SK-N-SH treated with all-trans-retinoic acid at 6 μM for 48 hours (cell line): ENCODE data around the gene CHMP2A.

Experiments used
- ARNTL ChIP-seq: fragments of 450-650 bp; formaldehyde crosslinking; IDR thresholded peaks from 2 replicates; pipeline ENCODE4 v1.5.0; 2020; ENCODE audit warnings: low read depth, mild to moderate bottlenecking, moderate library complexity, borderline replicate concordance
- CSDC2 ChIP-seq: fragments of 250-450 bp; sonication (Bioruptor Pico); IDR thresholded peaks from 2 replicates; pipeline ENCODE4 v1.5.0; 2020; ENCODE audit warnings: mild to moderate bottlenecking, moderate library complexity
- ESRRG ChIP-seq: fragments of 250-450 bp; sonication (Bioruptor Pico); IDR thresholded peaks from 2 replicates; pipeline ENCODE4 v1.6.1; 2021; ENCODE audit warnings: mild to moderate bottlenecking
- OSR1 ChIP-seq: fragments of 250-450 bp; sonication (Bioruptor Pico); IDR thresholded peaks from 2 replicates; pipeline ENCODE4 v1.8.0; 2022; ENCODE audit warnings: moderate library complexity, mild to moderate bottlenecking, inconsistent platforms
- RARB ChIP-seq: fragments of 250-450 bp; sonication (Bioruptor Pico); IDR thresholded peaks from 2 replicates; pipeline ENCODE4 v1.8.0; 2021; ENCODE audit warnings: mild to moderate bottlenecking, moderate library complexity
- SNAI2 ChIP-seq: fragments of 250-450 bp; sonication (Bioruptor Pico); IDR thresholded peaks from 2 replicates; pipeline ENCODE4 v1.5.0; 2020; ENCODE audit warnings: mild to moderate bottlenecking, moderate library complexity
- TCF4 ChIP-seq: fragments of 250-450 bp; sonication (Bioruptor Pico); IDR thresholded peaks from 2 replicates; pipeline ENCODE4 v1.8.0; 2021; ENCODE audit warnings: mild to moderate bottlenecking, moderate library complexity, borderline replicate concordance
- ZC3H10 ChIP-seq: fragments of 250-450 bp; sonication (Bioruptor Pico); IDR thresholded peaks from 2 replicates; pipeline ENCODE4 v1.5.1; 2021; ENCODE audit warnings: mild to moderate bottlenecking, moderate library complexity
- TF ChIP-seq, protein P1 (sequence below): fragments of 250-450 bp; sonication (Bioruptor Pico); IDR thresholded peaks from 2 replicates; pipeline ENCODE4 v1.5.1; 2021; ENCODE audit warnings: mild to moderate bottlenecking, moderate library complexity

DNA sequence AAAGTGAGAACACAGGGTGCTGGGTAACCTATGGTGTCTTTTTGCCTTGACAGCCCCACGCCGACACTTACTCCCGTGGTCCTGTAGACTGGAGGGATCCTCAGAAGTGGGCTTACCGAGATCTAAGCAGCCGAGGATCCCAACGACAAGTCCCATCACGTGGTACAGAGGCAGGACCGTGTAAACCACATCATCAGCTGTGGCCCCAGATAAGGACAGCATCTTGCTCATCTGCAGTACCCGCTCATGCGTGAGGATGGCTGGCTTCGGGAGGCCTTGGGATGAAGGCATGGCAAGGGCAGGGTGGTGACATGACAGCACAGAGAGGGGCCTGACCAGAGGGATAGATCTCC, 45.2 kb downstream of the CHMP2A start:
- TF ChIP-seq, protein P1, sequence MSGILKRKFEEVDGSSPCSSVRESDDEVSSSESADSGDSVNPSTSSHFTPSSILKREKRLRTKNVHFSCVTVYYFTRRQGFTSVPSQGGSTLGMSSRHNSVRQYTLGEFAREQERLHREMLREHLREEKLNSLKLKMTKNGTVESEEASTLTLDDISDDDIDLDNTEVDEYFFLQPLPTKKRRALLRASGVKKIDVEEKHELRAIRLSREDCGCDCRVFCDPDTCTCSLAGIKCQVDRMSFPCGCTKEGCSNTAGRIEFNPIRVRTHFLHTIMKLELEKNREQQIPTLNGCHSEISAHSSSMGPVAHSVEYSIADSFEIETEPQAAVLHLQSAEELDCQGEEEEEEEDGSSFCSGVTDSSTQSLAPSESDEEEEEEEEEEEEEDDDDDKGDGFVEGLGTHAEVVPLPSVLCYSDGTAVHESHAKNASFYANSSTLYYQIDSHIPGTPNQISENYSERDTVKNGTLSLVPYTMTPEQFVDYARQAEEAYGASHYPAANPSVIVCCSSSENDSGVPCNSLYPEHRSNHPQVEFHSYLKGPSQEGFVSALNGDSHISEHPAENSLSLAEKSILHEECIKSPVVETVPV: no peak
- TF ChIP-seq OSR1 (no peak), ESRRG (CRISPR knock-in tag) (no peak), CSDC2 (CRISPR knock-in tag) (no peak), SNAI2 (CRISPR knock-in tag) (no peak), RARB (no peak), ARNTL (no peak), ZC3H10 (CRISPR knock-in tag) (no peak), TCF4 (no peak)
